ENCODE results near the gene DPEP3.
A peak's percentile ranks its signal among the peaks of the same experiment; 100 is the strongest.

DPEP3 gene

DNA sequence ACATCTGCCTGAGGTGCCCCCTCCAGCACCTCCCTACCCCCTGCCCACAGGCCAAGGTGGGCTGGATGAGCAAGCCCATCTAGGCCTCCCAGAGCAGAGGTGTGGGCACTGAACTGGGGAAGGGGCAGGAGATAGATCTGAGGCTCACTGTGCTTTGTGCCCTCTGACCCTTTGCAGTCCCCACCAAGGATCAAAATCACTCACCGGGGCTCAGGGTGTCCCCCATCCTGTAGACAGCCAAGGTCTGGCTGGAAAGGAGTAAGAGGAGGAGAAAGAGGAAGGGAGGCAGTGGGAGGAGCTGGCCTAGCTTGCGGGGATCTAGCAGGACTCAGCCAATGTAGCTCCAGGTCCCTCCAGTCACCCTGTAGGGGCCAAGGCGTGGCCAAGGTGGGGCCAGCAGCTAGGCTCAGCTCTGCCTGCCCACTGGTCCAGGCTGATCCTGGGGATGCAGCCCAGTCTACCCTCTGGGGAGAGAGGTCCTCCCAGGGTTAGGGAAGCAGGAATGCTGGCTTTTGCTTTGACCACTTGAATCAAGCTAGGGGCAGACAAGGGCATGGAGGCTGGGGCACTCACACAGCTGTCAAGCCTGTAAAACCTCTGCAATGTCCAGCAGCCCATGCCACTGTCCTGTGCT, 13.6 kb downstream of the DPEP3 start:
- DNase-seq, result peak; percentile 10 to 20

DNA sequence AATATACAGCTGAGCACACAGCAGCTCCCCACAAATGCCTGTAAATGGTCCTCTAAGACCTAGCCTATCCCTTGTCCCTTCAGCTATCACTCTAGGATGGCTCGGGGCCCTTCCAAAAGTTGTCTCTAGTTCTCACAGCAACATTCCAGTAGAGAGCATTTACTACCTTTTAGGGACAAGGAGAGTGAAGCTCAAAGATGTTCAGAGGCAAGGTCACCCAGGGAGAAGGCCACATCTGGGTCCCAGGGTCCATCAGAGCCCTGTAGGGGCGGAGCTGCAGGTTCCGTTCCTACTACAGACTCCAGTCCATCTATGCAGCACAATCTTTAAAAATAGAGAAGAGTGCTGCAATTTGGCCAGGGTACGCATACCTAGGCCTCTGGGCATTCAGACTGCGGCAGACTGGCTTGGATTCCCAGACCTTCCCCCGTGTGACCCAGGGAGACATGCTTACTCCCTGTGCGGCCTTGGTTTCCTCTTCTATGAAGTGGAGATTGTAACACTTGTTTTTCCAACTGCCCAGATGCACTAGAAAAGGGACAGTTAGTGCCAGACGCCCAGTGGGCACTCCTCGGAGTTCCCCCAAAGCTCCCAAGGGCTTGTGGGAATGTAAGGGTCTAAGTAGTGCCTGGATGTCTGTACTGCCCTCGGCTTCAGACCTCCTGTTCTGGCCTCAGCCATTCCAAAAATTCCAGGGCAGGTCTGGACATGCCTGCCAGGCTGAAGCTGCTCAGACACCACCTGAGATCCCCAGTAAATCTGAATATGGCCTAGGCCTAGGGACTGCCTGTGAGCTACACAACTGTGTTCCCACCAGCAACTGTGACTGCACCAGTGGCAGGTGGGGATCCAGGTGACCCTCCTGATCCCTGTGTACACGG, 14.4 kb downstream of the DPEP3 start:
- DNase-seq, result no peak

DNA sequence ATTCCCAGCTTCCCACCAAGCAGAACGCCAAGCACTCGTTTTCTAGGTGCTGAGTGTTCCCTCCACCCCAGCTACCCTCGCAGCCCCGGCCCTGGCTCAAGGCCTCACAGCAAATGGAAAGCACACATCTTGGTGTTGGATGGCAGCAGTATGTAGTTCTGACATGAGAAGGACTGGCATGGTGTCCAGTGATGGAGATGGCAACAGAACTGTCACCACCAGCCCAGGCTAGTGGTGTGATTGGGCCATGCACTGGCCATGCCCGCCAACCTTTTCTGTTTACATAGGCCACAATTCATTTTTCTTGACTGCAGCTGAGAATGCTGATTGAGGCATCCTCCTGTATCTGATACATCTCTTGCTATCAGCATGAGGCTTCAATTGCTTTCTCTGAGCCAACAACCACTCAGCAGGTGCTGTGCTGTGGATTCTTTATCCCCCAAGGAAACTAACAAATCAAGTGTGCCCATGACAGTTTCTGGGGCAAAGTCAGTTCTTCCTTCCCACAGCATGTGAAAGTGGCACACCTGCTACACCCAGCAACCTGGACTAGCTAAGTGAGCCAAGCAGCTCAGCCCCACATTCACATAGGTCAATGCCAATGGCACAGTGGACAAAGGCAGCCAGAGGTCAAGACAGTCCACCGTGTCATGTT, 15.7 kb downstream of the DPEP3 start:
- no peak for DNase-seq

- no peak for DNase-seq
Measured at GRCh38 chr16:67963662-67964321, 16.5 kb downstream of the DPEP3 start.

DNA sequence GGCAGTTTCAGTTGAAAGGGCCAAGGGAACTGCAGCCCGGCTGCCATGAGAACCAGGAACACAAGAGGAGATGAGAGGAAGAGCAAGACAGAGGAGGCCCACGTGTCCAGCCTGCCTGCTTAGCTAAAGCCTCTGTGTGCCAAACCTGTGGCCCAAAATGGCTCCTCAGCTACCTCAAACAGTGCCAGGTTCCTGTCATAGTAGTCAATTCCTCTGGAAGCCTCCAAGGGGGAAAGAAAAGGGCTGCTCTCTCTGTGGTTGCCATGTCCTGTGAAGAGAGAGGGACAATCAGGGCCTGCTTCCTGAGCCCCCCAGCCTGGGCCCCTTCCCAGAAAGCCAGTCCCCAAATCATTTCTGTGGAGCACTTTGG, 17.0 kb downstream of the DPEP3 start:
- DNase-seq, result no peak

DNA sequence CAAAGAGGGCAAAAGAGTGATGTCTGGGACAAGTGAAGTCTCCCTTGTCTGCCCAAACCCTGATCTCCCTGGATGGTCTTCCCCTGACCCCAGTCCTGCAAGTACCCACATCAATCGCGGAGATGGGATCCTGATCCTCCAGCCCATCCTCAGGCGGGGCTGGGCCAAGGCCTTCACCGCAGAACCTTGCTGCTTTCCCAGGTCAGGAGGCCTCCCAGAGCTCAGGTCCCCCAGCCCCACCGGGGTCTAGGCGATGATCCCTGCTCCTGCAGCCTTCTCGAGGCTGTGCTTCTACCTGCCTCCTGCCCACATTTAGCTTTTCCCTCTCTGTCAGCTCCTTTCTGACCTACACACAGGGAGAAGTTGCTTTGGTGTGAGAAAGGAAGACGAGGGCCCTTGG, 18.2 kb downstream of the DPEP3 start:
- no peak for DNase-seq

DNA sequence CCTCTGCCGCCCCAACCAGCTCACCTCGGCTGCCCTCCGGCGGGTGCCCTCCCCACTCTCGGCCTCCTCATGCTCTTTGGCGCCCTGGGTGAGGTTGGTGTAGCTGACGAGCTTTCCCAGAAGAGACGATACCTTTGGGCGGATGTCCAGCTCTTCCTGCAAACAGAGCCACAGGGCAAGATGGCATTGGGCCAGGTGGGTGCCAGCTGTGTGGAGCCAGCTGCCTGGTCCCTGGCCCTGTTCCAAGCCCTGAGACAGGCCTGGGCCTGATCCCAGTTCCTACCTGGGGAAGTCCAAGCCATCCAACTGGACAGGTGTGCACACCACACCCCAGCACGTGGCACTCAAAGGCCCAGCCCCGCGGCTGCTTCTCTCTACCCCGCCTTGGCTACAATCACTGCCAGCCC, 18.7 kb downstream of the DPEP3 start:
- DNase-seq, result no peak

GRCh38 chr16:67959536-67960329, 20.6 kb downstream of the DPEP3 start:
- DNase-seq, result no peak

GRCh38 chr16:67957622-67958021, 22.7 kb downstream of the DPEP3 start:
- DNase-seq, result no peak

DNA sequence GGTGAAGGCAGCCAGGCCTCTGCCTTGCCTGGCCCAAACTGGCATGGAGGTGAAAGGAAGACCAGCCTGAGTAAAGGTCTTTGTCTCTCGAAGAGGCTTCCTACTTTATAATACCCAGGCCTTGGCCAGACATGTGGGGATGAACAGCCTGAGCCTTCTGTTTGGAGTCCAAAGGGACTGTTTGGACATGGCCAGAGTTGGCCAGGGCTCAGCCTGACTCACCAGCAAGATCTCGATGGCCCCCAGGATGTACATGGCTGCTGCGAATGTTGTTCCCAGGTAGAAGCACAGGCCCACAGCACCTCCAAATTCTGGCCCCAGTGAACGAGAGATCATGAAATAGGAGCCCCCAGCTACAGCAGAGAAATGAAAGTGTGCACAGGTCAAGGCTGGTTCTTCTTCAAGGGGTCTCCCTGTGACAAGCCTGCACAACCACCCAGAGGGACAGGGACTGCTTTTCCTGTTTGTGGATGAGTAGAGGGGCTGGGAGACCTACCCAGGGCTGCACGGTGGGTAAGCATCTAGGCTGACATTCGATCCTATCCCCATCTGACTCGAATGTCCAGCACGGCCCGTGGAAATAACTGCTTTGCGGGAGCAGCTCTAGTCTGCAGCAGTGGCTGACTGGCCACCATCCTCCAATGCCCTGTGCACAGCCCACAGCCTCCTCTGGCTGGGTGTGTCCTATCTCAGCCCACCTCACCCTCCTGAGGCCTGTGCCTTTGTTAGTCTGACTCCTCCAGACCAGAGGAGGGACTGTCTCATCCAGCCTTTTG, 25.7 kb downstream of the DPEP3 start:
- no peak for DNase-seq

- no peak for DNase-seq
Measured at GRCh38 chr16:67953641-67954375, 26.5 kb downstream of the DPEP3 start.

DNA sequence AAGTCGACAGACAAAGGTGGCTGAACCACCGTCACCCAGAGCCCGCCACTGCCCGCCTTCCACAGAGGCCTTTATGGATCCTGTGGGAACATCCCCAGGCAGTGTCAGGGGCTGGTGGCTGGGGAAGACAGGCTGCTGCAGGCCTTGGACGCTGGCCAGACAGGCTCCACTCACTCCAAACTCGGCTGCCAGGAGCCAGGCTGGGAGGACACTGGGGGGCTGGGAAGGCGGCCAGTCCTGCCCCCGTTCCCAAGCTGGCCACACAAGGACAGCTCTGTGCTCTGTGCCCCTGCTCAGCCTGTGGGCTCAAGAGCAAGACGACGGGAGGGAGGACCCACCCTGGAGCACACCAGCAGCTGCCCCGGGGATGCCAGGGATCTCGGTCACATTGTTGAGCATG, 28.8 kb downstream of the DPEP3 start:
- no peak for DNase-seq

GRCh38 chr16:67950335-67950843, 29.9 kb downstream of the DPEP3 start:
- no peak for DNase-seq

GRCh38 chr16:67949645-67950044, 30.7 kb downstream of the DPEP3 start:
- DNase-seq, result no peak

- DNase-seq, result no peak
Measured at GRCh38 chr16:67948015-67948414, 32.3 kb downstream of the DPEP3 start.

DNA sequence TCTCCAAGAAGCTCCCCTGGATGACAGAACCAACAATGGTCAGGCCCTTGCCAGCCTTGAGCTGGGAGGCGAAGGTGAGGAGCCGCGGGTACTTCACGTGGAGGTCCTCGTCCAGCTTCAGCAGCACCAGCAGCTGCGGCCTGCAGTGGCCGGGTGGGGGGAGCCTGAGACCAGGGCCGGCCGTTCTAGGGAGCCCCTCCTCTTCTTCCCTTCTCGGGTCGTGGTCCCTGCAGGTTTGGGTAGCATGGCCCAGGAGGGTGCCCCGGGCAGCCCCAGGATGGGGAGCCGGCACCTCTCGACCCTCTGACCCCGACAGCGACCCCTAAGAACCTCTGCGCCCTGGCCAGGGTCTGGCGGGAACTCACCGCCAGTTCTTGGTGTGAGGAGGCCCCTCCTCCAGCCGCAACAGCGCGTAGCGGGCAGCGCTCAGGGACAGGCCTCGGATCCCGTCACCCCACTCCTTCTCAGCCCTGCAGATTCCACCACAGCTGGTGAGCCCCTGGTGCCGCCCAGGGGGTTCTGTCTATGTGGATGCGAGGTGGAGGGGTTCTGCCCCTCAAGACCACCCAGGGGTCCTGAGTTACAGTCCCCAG, 33.2 kb downstream of the DPEP3 start:
- no peak for DNase-seq

DNA sequence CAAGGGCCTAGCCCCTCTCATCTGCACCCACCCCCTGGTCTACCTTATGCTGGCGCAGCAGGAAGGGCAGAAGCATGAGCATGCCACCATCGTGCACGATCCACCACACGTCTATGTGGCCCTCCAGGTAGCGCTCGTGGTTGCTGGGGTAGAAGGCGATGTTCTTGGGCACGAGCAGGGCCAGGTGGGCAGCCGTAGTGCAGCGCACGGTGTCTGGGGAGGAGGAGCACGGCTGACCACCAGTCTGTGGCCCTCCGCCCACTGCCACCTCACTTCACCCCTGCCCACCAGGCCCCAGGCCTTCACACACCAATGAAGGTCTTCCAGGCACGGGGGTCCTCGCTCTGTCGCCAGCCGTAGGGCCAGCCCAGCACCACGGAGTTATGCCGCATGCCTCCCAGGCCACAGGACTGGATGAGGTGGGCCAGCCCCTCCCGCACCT, 34.1 kb downstream of the DPEP3 start:
- DNase-seq, result no peak

DNA sequence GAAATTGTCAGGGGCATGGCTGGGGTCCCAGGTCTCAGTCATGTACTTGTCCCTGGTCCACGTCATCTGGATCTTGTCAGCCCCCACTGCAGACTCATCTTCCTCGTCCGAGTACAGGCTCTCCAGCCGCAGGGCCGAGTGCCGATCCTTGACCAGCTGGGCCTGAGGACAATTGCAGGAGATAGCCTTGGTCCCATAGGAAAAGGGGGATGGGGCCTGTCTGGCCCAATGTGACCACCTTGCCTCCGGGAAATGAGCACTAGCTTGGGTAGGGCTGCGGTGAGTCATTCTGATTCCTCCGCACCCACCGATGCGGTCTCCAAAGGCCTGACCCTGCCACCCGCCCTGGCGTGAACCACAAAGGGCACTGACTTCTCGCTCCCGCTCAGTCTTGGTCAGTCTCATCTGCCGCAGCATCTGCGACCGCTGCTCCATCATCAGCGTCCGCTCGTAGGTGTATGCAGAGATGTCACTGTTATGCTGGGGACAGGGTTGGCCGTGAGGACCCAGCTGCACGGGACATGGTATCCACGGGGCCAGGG, 34.8 kb downstream of the DPEP3 start:
- DNase-seq, result no peak

DNA sequence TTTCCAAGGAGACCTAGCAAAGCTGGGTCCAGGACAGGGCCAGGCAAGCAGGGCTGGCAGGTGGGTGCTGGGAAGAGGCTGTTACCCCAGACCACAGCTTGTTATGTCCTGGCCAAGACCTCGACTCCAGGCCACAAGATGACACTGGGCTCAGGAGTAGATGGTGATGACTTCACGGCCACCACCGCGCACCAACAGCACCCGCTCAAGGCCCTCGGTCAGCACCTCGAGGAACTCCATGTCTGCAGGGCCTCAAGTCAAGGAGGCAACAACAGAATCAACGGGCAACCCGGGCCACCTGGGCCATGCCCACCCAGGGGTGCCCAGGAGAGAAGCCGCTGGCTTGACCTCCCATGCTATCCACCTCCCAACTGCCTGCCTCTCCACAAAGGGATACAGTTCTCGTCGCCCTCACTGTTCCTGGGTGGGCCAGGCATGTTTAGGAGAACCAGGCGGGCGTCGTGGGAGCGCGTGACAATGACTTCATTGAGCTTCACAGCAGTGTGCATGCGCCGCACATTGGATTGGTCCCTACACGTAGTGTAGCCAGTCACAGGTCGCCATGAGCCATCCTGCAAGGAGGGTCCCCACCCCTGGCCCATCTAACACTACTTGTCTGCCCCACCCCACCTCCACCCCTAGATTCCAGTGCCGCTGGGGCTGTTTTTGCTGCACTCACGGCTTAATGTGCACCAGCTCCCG, 35.5 kb downstream of the DPEP3 start:
- no peak for DNase-seq
